Endodermal cell (in vitro differentiated cells): Measurements from ENCODE around the gene ATP9A. TPM values are rescaled to one million over a fixed set of nuclear protein-coding genes. Genes with fewer than 3 reads are reported as not detected.

ENCODE experiments used
- DNase-seq: peaks from one replicate; pipeline ENCODE4 v3.0.0-alpha.2; 2017
- H3K27ac ChIP-seq: 2 replicates; pipeline ENCODE4 v1.5.1; 2013; ENCODE audit warnings: mild to moderate bottlenecking, low read depth, low read length, moderate library complexity
- H3K27me3 ChIP-seq: 2 replicates; pipeline ENCODE4 v1.6.1; 2013; ENCODE audit warnings: mild to moderate bottlenecking, low read length, moderate library complexity; ENCODE audit not compliant: insufficient read depth, control insufficient read depth, poor library complexity, severe bottlenecking
- H3K36me3 ChIP-seq: 2 replicates; pipeline ENCODE4 v1.7.0; 2013; ENCODE audit warnings: mild to moderate bottlenecking, low read length, moderate library complexity; ENCODE audit not compliant: control insufficient read depth, insufficient read depth
- H3K4me1 ChIP-seq: one replicate; pipeline ENCODE4 v1.7.0; 2013; ENCODE audit warnings: low read length; ENCODE audit not compliant: control insufficient read depth, insufficient read depth
- H3K4me3 ChIP-seq: 2 replicates; pipeline ENCODE4 v1.5.1; 2013; ENCODE audit warnings: mild to moderate bottlenecking, low read length, moderate library complexity
- H3K9ac ChIP-seq: 2 replicates; pipeline ENCODE4 v1.6.1; 2013; ENCODE audit warnings: mild to moderate bottlenecking, low read length, moderate library complexity; ENCODE audit not compliant: poor library complexity, severe bottlenecking; ENCODE audit errors: extremely low read depth
- H3K9me3 ChIP-seq: 2 replicates; pipeline ENCODE4 v1.6.1; 2013; ENCODE audit warnings: mild to moderate bottlenecking, low read length, moderate library complexity; ENCODE audit not compliant: control insufficient read depth
- H3K27ac Mint-ChIP-seq: 2 replicates; pipeline ENCODE4 v1.8.0; 2020; ENCODE audit warnings: mixed read lengths
- H3K27me3 Mint-ChIP-seq: 2 replicates; pipeline ENCODE4 v1.8.0; 2021; ENCODE audit warnings: mild to moderate bottlenecking, mixed read lengths; ENCODE audit not compliant: insufficient read depth
- H3K36me3 Mint-ChIP-seq: 2 replicates; pipeline ENCODE4 v1.8.0; 2020; ENCODE audit warnings: low read depth, mixed read lengths
- H3K4me1 Mint-ChIP-seq: 2 replicates; pipeline ENCODE4 v1.8.0; 2020; ENCODE audit warnings: mixed read lengths
- H3K4me3 Mint-ChIP-seq: 2 replicates; pipeline ENCODE4 v1.8.0; 2020; ENCODE audit warnings: mild to moderate bottlenecking, moderate library complexity, mixed read lengths
- H3K9me3 Mint-ChIP-seq: 2 replicates; pipeline ENCODE4 v1.8.0; 2020; ENCODE audit warnings: mild to moderate bottlenecking, mixed read lengths
- CTCF ChIP-seq: fragments of 200-600 bp; sonication (generic); conservative IDR thresholded peaks from 2 replicates; pipeline ENCODE4 v1.5.0; 2021; ENCODE audit warnings: antibody characterized with exemption, mild to moderate bottlenecking
- WGBS, 2 experiments: methylation state at CpG; one replicate each; pipeline versions ENCODE4 v1.1.5 to v1.1.7; 2013; ENCODE audit warnings: missing lambda C conversion rate in 2 of 2, mixed read lengths in 1 of 2; ENCODE audit not compliant: insufficient coverage in 1 of 2, insufficient read length in 1 of 2; 5-methylcytosine and 5-hydroxymethylcytosine counted together
- total RNA-seq, 2 donors: library from RNA; stranded (reverse); fragmentation: NEBNext Ultra II Directional in 1 of 2; extraction: Animal tissue kit (Norgen Biotek cat#: 25700) in 1 of 2; gene quantifications; 2 replicates in 1 of 2; 3 replicates in 1 of 2; pipeline ENCODE4 v1.2.1, GENCODE V29; 2021

ATP9A gene
- total RNA-seq, 2 donors from 2014 or later = 26.7 to 27.9 TPM

- Mint-ChIP-seq H3K36me3 (peaks cover 54% of the 10 kb centered on the region), H3K4me3 (no peak overlapping the region), H3K4me1 (no peaks in the 10 kb centered on the region), H3K27ac (no peak overlapping the region), H3K9me3 (no peaks in the 10 kb centered on the region), H3K27me3 (no peaks in the 10 kb centered on the region)
- 91 to 92% methylated on average over 6 to 7 of the region's 7 CpGs for WGBS, 2 experiments
- no peak overlapping the region for H3K27ac ChIP-seq
- H3K27me3 ChIP-seq = no peaks in the 10 kb centered on the region
- H3K4me1 ChIP-seq = no peaks in the 10 kb centered on the region
- DNase-seq = no peak
- H3K4me3 ChIP-seq = no peak overlapping the region
- no peak for TF ChIP-seq CTCF
- H3K36me3 ChIP-seq = peaks cover 55% of the 10 kb centered on the region
- H3K9me3 ChIP-seq = no peaks in the 10 kb centered on the region
- no peak overlapping the region for H3K9ac ChIP-seq
These were observed 99.2 kb downstream of the ATP9A start for GRCh38 chr20:51668947-51669346.

GRCh38 chr20:51668515-51668914 is 99.7 kb downstream of the ATP9A start:
- H3K27ac Mint-ChIP-seq = no peak overlapping the region
- 95% methylated on average over 3 to 6 of the region's 6 CpGs for WGBS, 2 experiments
- Histone ChIP-seq H3K9ac (no peak overlapping the region), H3K4me1 (no peaks in the 10 kb centered on the region), H3K9me3 (no peaks in the 10 kb centered on the region), H3K36me3 (peaks cover 52% of the 10 kb centered on the region), H3K4me3 (no peak overlapping the region), H3K27me3 (no peaks in the 10 kb centered on the region), H3K27ac (no peak overlapping the region)
- no peaks in the 10 kb centered on the region for H3K27me3 Mint-ChIP-seq
- no peaks in the 10 kb centered on the region for H3K9me3 Mint-ChIP-seq
- no peaks in the 10 kb centered on the region for H3K4me1 Mint-ChIP-seq
- no peak overlapping the region for H3K4me3 Mint-ChIP-seq
- peaks cover 52% of the 10 kb centered on the region for H3K36me3 Mint-ChIP-seq
- DNase-seq = no peak
- TF ChIP-seq CTCF = no peak

- Histone ChIP-seq H3K4me3 (no peak overlapping the region), H3K9ac (no peak overlapping the region), H3K4me1 (no peaks in the 10 kb centered on the region), H3K27me3 (no peaks in the 10 kb centered on the region), H3K36me3 (peaks cover 50% of the 10 kb centered on the region), H3K9me3 (no peaks in the 10 kb centered on the region), H3K27ac (no peak overlapping the region)
- DNase-seq = no peak
- Mint-ChIP-seq H3K27ac (no peak overlapping the region), H3K9me3 (no peaks in the 10 kb centered on the region), H3K4me3 (no peak overlapping the region), H3K4me1 (no peaks in the 10 kb centered on the region), H3K36me3 (peaks cover 46% of the 10 kb centered on the region), H3K27me3 (no peaks in the 10 kb centered on the region)
- 93 to 98% methylated on average over 6 to 8 of the region's 8 CpGs for WGBS, 2 experiments
- no peak for TF ChIP-seq CTCF
These were observed 100.7 kb downstream of the ATP9A start for GRCh38 chr20:51667491-51667890.
